Measurements from ENCODE around the gene DNER. TPM values are rescaled to one million over a fixed set of nuclear protein-coding genes. Genes with fewer than 3 reads are reported as not detected.
A peak's percentile ranks its signal among the peaks of the same experiment; 100 is the strongest.

Gene DNER
- total and polyA plus RNA-seq, 2 of the 4 experiments (the other 2 are of a cell fraction), result under 0.01 to 0.14 TPM

- DNase-seq, result peak; percentile 57
- H3K4me3 ChIP-seq (ENCODE audit: insufficient read depth, low read depth, low read length), result no peak overlapping the region
Measured at GRCh38 chr2:229431327-229431954, 282.9 kb downstream of the DNER start.

More at GRCh38 chr2:229431327-229431954, 282.9 kb downstream of the DNER start:
- no peak for ATAC-seq (ENCODE audit: low read depth)
- no peak overlapping the region for H2BK5ac ChIP-seq (ENCODE audit: low read depth, low read length, poor library complexity, severe bottlenecking)
- in situ Hi-C loops (cut with MboI; ENCODE audit: low sequenced_read_pairs), result no loop called here
- no peak overlapping the region for H4K91ac ChIP-seq (ENCODE audit: insufficient read depth, low read depth, low read length)
- intact Hi-C loops (cut with micrococcal nuclease), result loop anchor here (1.0 to 5.0 kb wide), 2 partner anchors 156 to 286 kb away; no protein-coding TSS in a partner anchor
- H2AFZ ChIP-seq (replicated peaks; ENCODE audit: low read length, poor library complexity), result no peak overlapping the region
- H3K9me3 ChIP-seq (ENCODE audit: control insufficient read depth, insufficient read depth, low read length), result no peaks in the 10 kb centered on the region
- H3K56ac ChIP-seq (ENCODE audit: extremely low read depth, insufficient read depth, low read length), result no peak overlapping the region
- H3K9me1 ChIP-seq (ENCODE audit: insufficient read depth, low read length), result no peaks in the 10 kb centered on the region
- H2BK120ac ChIP-seq (ENCODE audit: low read depth, low read length), result no peak overlapping the region
- no peak overlapping the region for H4K5ac ChIP-seq (ENCODE audit: low read depth, low read length)
- no peak overlapping the region for H3K14ac ChIP-seq (replicated peaks; ENCODE audit: low read depth, low read length)
- no peak overlapping the region for H2BK15ac ChIP-seq (ENCODE audit: low read depth, low read length)
- H3K23ac ChIP-seq (ENCODE audit: low read depth, low read length), result no peak overlapping the region
- ChIA-PET POLR2A (ENCODE audit: unreplicated experiment) (no interaction called here), CTCF (interaction anchor here (0.6 to 0.7 kb wide), 2 partner anchors 8 to 32 kb away, joined by 3 to 4 read pairs; no protein-coding TSS in a partner anchor)
- H3K4me2 ChIP-seq (ENCODE audit: low read depth, low read length), result no peak overlapping the region
- no peaks in the 10 kb centered on the region for H3K4me1 ChIP-seq (ENCODE audit: control insufficient read depth, insufficient read depth, low read length)
- H3K27me3 ChIP-seq (ENCODE audit: control insufficient read depth, insufficient read depth, low read length), result no peaks in the 10 kb centered on the region
- WGBS, 2 experiments (ENCODE audit: extremely low coverage in 2 of 2, insufficient read length in 1 of 2), result no CpG with 5 or more reads among the region's 2 CpGs
- H3K18ac ChIP-seq (ENCODE audit: low read depth, low read length), result no peak overlapping the region
- H3K9ac ChIP-seq (ENCODE audit: low read depth, low read length), result no peak overlapping the region
- TF ChIP-seq MAFK (IDR thresholded peaks at IDR 0.05; ENCODE audit: low read depth, low read length) (no peak), ELK1 (IDR thresholded peaks at IDR 0.05; ENCODE audit: borderline replicate concordance, low read depth, low read length) (no peak), RCOR1 (IDR thresholded peaks at IDR 0.05; ENCODE audit: insufficient replicate concordance, low read length) (no peak), POLR2A (IDR thresholded peaks at IDR 0.05; ENCODE audit: low read depth, low read length) (no peak), BHLHE40 (IDR thresholded peaks at IDR 0.05; ENCODE audit: low read depth, low read length) (no peak), MXI1 (IDR thresholded peaks at IDR 0.05; ENCODE audit: borderline replicate concordance, low read depth, low read length) (no peak), FOS (IDR thresholded peaks at IDR 0.05; ENCODE audit: low read depth, low read length) (no peak), MAZ (IDR thresholded peaks at IDR 0.05; ENCODE audit: borderline replicate concordance, low read depth, low read length) (no peak), NFE2L2 (IDR thresholded peaks at IDR 0.05; ENCODE audit: low read depth, low read length) (no peak), RFX5 (IDR thresholded peaks at IDR 0.05; ENCODE audit: low read depth, low read length) (no peak), RAD21 (IDR thresholded peaks at IDR 0.05; ENCODE audit: low read length) (peak; percentile 39), USF2 (IDR thresholded peaks at IDR 0.05; ENCODE audit: low read depth, low read length) (no peak), CHD1 (IDR thresholded peaks at IDR 0.05; ENCODE audit: low read depth, low read length) (no peak), SMC3 (IDR thresholded peaks at IDR 0.05; ENCODE audit: low read depth, low read length) (peak; percentile 18; the same call in 1 of the 2 replicates), CEBPB (IDR thresholded peaks at IDR 0.05; ENCODE audit: low read depth, low read length) (no peak)
- TF ChIP-seq, protein P1, sequence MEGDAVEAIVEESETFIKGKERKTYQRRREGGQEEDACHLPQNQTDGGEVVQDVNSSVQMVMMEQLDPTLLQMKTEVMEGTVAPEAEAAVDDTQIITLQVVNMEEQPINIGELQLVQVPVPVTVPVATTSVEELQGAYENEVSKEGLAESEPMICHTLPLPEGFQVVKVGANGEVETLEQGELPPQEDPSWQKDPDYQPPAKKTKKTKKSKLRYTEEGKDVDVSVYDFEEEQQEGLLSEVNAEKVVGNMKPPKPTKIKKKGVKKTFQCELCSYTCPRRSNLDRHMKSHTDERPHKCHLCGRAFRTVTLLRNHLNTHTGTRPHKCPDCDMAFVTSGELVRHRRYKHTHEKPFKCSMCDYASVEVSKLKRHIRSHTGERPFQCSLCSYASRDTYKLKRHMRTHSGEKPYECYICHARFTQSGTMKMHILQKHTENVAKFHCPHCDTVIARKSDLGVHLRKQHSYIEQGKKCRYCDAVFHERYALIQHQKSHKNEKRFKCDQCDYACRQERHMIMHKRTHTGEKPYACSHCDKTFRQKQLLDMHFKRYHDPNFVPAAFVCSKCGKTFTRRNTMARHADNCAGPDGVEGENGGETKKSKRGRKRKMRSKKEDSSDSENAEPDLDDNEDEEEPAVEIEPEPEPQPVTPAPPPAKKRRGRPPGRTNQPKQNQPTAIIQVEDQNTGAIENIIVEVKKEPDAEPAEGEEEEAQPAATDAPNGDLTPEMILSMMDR (conservative IDR thresholded peaks at IDR 0.05; ENCODE audit: low read depth, low read length), result peak; percentile 47
- dilution Hi-C loops (cut with HindIII; ENCODE audit: low sequenced_read_pairs, unreplicated experiment), result no loop called here
- H2BK20ac ChIP-seq (ENCODE audit: low read depth, low read length), result no peak overlapping the region
- H3K27ac ChIP-seq (ENCODE audit: insufficient read depth, low read length), result no peak overlapping the region
- no peaks in the 10 kb centered on the region for H3K36me3 ChIP-seq (ENCODE audit: control insufficient read depth, insufficient read depth, low read length)
- no peaks in the 10 kb centered on the region for H4K20me1 ChIP-seq (ENCODE audit: insufficient read depth, low read length)
- no peak overlapping the region for H3K4ac ChIP-seq (ENCODE audit: low read depth, low read length)
- no TSS peak for BruUV-seq (replicated peaks)
- H4K8ac ChIP-seq (ENCODE audit: low read depth in 2 of 2, low read length in 2 of 2), result no peak overlapping the region
- H3K79me1 ChIP-seq (ENCODE audit: low read depth in 1 of 2, low read length in 2 of 2), result no peaks in the 10 kb centered on the region
- H2AK9ac ChIP-seq (replicated peaks; ENCODE audit: low read depth, low read length, poor library complexity), result no peak overlapping the region
- no peak overlapping the region for H2AK5ac ChIP-seq (ENCODE audit: low read depth, low read length)

All from IMR-90 (cell line).